ENCODE measurements around the gene SPTBN1. TPM values are rescaled to one million over a fixed set of nuclear protein-coding genes. Genes with fewer than 3 reads are reported as not detected.
A peak's percentile ranks its signal among the peaks of the same experiment; 100 is the strongest.

Gene SPTBN1
- polyA plus RNA-seq, 4 donors, result 27.1 to 195 (median 51.1) TPM

- no peaks in the 10 kb centered on the region for H3K9me3 ChIP-seq (ENCODE audit: control insufficient read depth in 2 of 2, insufficient read depth in 1 of 2, low read depth in 1 of 2, low read length in 1 of 2)
- H3K27ac ChIP-seq (ENCODE audit: low read depth in 1 of 3, low read length in 2 of 3), result peak overlapping the region in 2 of 3 donors; percentile 15 to 30
- no peaks in the 10 kb centered on the region for H3K27me3 ChIP-seq (ENCODE audit: control insufficient read depth in 3 of 3, insufficient read depth in 3 of 3, low read length in 3 of 3)
- no peak overlapping the region for H3K4me3 ChIP-seq (ENCODE audit: low read depth in 1 of 3, low read length in 3 of 3)
- DNase-seq (no peak), FAIRE-seq (no peak)
- WGBS, 3 donors, result 27 to 62% (median 32%) methylated on average over 1 of the region's 1 CpG
- H3K36me3 ChIP-seq (ENCODE audit: control insufficient read depth in 3 of 3, insufficient read depth in 2 of 3, low read depth in 1 of 3, low read length in 3 of 3), result peaks cover 0 to 6% (median 3%) of the 10 kb centered on the region in 3 donors
- peaks cover 27 to 45% (median 29%) of the 10 kb centered on the region in 3 donors for H3K4me1 ChIP-seq (ENCODE audit: control insufficient read depth in 3 of 3, insufficient read depth in 2 of 3, low read depth in 1 of 3, low read length in 2 of 3)
Observed at GRCh38 chr2:54584598-54584997, 128.5 kb downstream of the SPTBN1 start.

DNA sequence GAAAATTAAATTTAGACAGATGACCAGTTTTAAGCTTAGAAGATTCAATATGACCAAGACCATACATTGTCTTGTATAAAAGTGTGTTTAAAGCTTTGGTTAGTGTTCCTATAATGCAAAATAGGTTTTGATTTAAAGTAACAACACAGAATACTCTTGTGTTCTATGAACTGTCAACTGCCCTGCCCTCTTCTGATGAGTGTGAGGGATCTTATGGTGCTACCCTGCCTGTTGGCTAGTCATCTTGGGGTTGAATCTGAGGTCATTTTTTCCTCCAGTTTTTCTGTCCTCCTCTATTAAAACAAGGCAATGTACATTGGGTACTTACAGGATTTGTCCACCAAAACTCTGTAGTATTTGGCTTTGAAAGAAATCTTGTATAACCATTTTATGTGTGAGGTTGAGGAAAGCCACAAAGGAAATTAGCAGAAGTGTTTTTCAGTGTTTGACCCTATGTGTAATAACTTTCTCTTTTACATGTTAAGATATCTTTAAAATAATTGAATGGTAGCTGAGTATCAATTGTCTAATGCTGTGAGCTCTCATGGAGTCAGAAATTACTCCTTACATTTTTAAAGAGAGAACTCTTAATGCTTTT is 129.1 kb downstream of the SPTBN1 start:
- FAIRE-seq (no peak), DNase-seq (no peak)
- peaks cover 0 to 6% (median 3%) of the 10 kb centered on the region in 3 donors for H3K36me3 ChIP-seq (ENCODE audit: control insufficient read depth in 3 of 3, insufficient read depth in 2 of 3, low read depth in 1 of 3, low read length in 3 of 3)
- no peaks in the 10 kb centered on the region for H3K9me3 ChIP-seq (ENCODE audit: control insufficient read depth in 2 of 2, insufficient read depth in 1 of 2, low read depth in 1 of 2, low read length in 1 of 2)
- H3K4me3 ChIP-seq (ENCODE audit: low read depth in 1 of 3, low read length in 3 of 3), result no peak overlapping the region
- peaks cover 25 to 45% (median 32%) of the 10 kb centered on the region in 3 donors for H3K4me1 ChIP-seq (ENCODE audit: control insufficient read depth in 3 of 3, insufficient read depth in 2 of 3, low read depth in 1 of 3, low read length in 2 of 3)
- no peaks in the 10 kb centered on the region for H3K27me3 ChIP-seq (ENCODE audit: control insufficient read depth in 3 of 3, insufficient read depth in 3 of 3, low read length in 3 of 3)
- H3K27ac ChIP-seq (ENCODE audit: low read depth in 1 of 3, low read length in 2 of 3), result peak overlapping the region in 1 of 3 donors; percentile 30

DNA sequence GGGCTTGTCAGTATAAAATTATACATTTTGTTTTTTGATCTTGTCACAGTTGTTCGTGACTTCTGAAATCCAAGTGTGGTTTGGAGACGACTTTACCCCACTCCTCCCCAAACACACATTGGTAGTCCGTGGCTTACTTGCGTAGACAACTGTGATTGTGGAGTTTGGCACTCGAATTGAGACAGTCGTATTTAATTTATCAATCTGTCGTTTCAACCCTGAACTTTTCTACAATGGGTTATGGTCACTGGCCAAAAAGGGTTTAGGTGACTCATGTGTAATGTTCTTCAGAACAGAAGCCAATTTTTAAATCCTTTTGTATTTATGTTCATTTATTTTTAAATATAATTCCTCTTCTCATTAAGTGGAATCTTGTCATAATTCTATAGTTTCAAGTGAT is 129.9 kb downstream of the SPTBN1 start:
- DNase-seq (no peak), FAIRE-seq (no peak)
- Histone ChIP-seq H3K4me3 (ENCODE audit: low read depth in 1 of 3, low read length in 3 of 3) (no peak overlapping the region), H3K27ac (ENCODE audit: low read depth in 1 of 3, low read length in 2 of 3) (no peak overlapping the region), H3K36me3 (ENCODE audit: control insufficient read depth in 3 of 3, insufficient read depth in 2 of 3, low read depth in 1 of 3, low read length in 3 of 3) (peaks cover 0 to 6% (median 3%) of the 10 kb centered on the region in 3 donors), H3K4me1 (ENCODE audit: control insufficient read depth in 3 of 3, insufficient read depth in 2 of 3, low read depth in 1 of 3, low read length in 2 of 3) (peaks cover 26 to 42% (median 35%) of the 10 kb centered on the region in 3 donors), H3K27me3 (ENCODE audit: control insufficient read depth in 3 of 3, insufficient read depth in 3 of 3, low read length in 3 of 3) (no peaks in the 10 kb centered on the region), H3K9me3 (ENCODE audit: control insufficient read depth in 2 of 2, insufficient read depth in 1 of 2, low read depth in 1 of 2, low read length in 1 of 2) (no peaks in the 10 kb centered on the region)
- WGBS, 3 donors, result 53 to 74% (median 61%) methylated on average over 7 of the region's 7 CpGs

DNA sequence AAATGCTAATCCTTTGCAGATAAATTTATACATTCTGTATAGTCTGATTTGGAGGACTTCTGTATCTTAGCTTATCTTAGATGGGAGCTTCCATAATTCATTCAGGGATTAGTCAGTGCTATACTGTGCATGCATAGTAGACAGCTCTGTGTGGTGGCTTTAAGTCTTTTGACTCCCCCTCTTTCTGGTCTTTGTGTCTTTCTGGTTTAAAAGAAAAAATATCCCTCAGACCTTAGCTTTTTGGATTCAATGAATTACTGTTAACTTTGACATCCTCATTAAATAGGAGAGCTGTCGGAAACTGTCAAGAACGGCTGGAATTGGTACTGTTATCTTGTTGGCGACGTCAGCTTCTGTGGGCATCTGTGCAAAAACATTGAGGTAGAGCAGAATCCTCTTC is 130.4 kb downstream of the SPTBN1 start:
- H3K27me3 ChIP-seq (ENCODE audit: control insufficient read depth in 3 of 3, insufficient read depth in 3 of 3, low read length in 3 of 3), result no peaks in the 10 kb centered on the region
- DNase-seq (no peak), FAIRE-seq (no peak)
- WGBS, 3 donors, result 86 to 95% (median 88%) methylated on average over 4 of the region's 4 CpGs
- peaks cover 25 to 38% (median 32%) of the 10 kb centered on the region in 3 donors for H3K4me1 ChIP-seq (ENCODE audit: control insufficient read depth in 3 of 3, insufficient read depth in 2 of 3, low read depth in 1 of 3, low read length in 2 of 3)
- peaks cover 0 to 6% (median 3%) of the 10 kb centered on the region in 3 donors for H3K36me3 ChIP-seq (ENCODE audit: control insufficient read depth in 3 of 3, insufficient read depth in 2 of 3, low read depth in 1 of 3, low read length in 3 of 3)
- no peak overlapping the region for H3K4me3 ChIP-seq (ENCODE audit: low read depth in 1 of 3, low read length in 3 of 3)
- no peak overlapping the region for H3K27ac ChIP-seq (ENCODE audit: low read depth in 1 of 3, low read length in 2 of 3)
- H3K9me3 ChIP-seq (ENCODE audit: control insufficient read depth in 2 of 2, insufficient read depth in 1 of 2, low read depth in 1 of 2, low read length in 1 of 2), result no peaks in the 10 kb centered on the region

DNA sequence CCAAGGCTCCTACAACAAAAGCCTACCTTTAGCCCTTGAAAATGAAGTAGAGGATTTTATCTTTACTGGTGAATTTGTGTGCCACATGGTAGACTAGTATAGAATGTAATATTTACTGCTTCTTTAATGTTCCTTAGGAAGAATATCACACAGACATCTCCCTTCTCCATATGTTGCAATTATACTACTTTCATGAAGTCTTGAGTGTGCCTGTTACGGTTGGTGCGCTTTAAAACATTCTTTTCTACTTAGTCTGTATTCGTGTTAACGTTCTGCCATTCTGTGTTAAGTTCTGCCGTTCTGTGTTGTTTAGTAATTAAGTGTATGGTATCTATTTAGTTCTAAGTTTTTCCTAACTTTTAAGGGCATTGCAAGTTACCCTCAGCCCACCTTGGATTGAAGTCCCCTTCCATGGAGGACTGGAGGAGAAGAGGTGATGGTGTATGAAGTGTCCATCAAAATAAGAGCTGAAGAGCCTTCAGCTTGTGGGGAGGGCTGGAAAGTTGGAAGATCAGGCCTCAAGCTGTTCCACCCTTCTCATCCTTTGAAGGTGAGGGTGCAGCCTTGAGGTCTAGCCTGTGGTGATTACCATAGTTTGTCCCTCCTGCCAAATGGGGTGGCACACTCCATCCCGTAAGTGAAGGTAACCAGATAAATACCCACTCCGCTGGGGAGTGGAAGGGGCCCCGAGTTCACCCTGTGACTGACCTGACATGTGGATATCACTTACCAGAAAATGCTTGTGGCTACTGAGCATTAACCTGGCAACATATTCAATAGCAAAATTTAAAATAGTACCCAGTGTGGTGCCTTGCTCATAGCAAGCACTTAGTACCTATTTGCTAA is 131.3 kb downstream of the SPTBN1 start:
- no peak for FAIRE-seq
- H3K9me3 ChIP-seq (ENCODE audit: control insufficient read depth in 2 of 2, insufficient read depth in 1 of 2, low read depth in 1 of 2, low read length in 1 of 2), result no peaks in the 10 kb centered on the region

DNA sequence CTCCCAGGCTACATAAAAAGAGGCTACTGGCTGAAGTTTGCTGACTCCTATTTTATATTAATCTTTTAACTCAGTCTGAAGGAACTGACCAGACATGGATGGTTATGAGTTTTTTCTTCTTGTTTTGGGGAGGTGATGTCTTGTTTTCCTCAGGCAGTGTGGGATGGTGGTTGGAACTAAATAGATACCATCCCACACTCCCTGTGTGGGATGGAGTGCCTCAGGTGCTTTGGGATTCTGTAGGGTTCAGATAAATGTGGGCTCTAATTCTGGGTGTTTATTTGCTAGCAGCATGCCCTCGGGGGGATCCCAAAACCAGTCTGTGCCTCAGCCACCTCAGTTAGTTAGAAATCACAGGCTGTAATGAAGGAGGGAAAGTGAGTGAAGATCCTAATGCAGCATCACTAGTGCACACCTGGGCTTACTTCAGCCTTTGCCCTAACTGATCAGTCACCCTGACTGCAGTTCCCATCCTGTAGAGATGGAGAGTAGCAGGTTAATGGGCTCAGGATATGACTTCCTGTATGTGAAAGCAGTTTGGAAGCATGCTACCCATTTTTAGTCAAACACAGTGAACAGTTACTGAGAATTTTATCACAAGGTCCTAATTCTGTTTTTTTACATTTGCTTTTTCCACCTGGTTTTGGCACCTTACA is 132.2 kb downstream of the SPTBN1 start:
- WGBS, 3 donors, result 27 to 58% (median 48%) methylated on average over 1 of the region's 1 CpG
- FAIRE-seq (no peak), DNase-seq (no peak)
- H3K9me3 ChIP-seq (ENCODE audit: control insufficient read depth in 2 of 2, insufficient read depth in 1 of 2, low read depth in 1 of 2, low read length in 1 of 2), result no peaks in the 10 kb centered on the region
- peaks cover 21 to 29% (median 27%) of the 10 kb centered on the region in 3 donors for H3K4me1 ChIP-seq (ENCODE audit: control insufficient read depth in 3 of 3, insufficient read depth in 2 of 3, low read depth in 1 of 3, low read length in 2 of 3)
- H3K4me3 ChIP-seq (ENCODE audit: low read depth in 1 of 3, low read length in 3 of 3), result no peak overlapping the region
- H3K36me3 ChIP-seq (ENCODE audit: control insufficient read depth in 3 of 3, insufficient read depth in 2 of 3, low read depth in 1 of 3, low read length in 3 of 3), result peaks cover 0 to 14% (median 0%) of the 10 kb centered on the region in 3 donors
- H3K27me3 ChIP-seq (ENCODE audit: control insufficient read depth in 3 of 3, insufficient read depth in 3 of 3, low read length in 3 of 3), result no peaks in the 10 kb centered on the region
- peak overlapping the region in 2 of 3 donors; percentile 7 to 86 for H3K27ac ChIP-seq (ENCODE audit: low read depth in 1 of 3, low read length in 2 of 3)

More for the DNA sequence above, 131.3 kb downstream of the SPTBN1 start:
- 91 to 92% (median 92%) methylated on average over 8 of the region's 8 CpGs for WGBS, 3 donors
- Histone ChIP-seq H3K27me3 (ENCODE audit: control insufficient read depth in 3 of 3, insufficient read depth in 3 of 3, low read length in 3 of 3) (no peaks in the 10 kb centered on the region), H3K36me3 (ENCODE audit: control insufficient read depth in 3 of 3, insufficient read depth in 2 of 3, low read depth in 1 of 3, low read length in 3 of 3) (peaks cover 0 to 8% (median 0%) of the 10 kb centered on the region in 3 donors), H3K4me1 (ENCODE audit: control insufficient read depth in 3 of 3, insufficient read depth in 2 of 3, low read depth in 1 of 3, low read length in 2 of 3) (peaks cover 24 to 32% (median 29%) of the 10 kb centered on the region in 3 donors), H3K27ac (ENCODE audit: low read depth in 1 of 3, low read length in 2 of 3) (peak overlapping the region in 1 of 3 donors; percentile 27), H3K4me3 (ENCODE audit: low read depth in 1 of 3, low read length in 3 of 3) (no peak overlapping the region)
- DNase-seq, result no peak

GRCh38 chr2:54589038-54589339 is 132.9 kb downstream of the SPTBN1 start:
- Histone ChIP-seq H3K27me3 (ENCODE audit: control insufficient read depth in 3 of 3, insufficient read depth in 3 of 3, low read length in 3 of 3) (no peaks in the 10 kb centered on the region), H3K9me3 (ENCODE audit: control insufficient read depth in 2 of 2, insufficient read depth in 1 of 2, low read depth in 1 of 2, low read length in 1 of 2) (no peaks in the 10 kb centered on the region), H3K4me1 (ENCODE audit: control insufficient read depth in 3 of 3, insufficient read depth in 2 of 3, low read depth in 1 of 3, low read length in 2 of 3) (peaks cover 21 to 29% (median 27%) of the 10 kb centered on the region in 3 donors), H3K4me3 (ENCODE audit: low read depth in 1 of 3, low read length in 3 of 3) (no peak overlapping the region), H3K36me3 (ENCODE audit: control insufficient read depth in 3 of 3, insufficient read depth in 2 of 3, low read depth in 1 of 3, low read length in 3 of 3) (peaks cover 0 to 17% (median 0%) of the 10 kb centered on the region in 3 donors), H3K27ac (ENCODE audit: low read depth in 1 of 3, low read length in 2 of 3) (peak overlapping the region; percentile 8 to 88 (median 86))
- no peak for FAIRE-seq
- WGBS, 3 donors, result 71 to 79% (median 74%) methylated on average over 4 of the region's 4 CpGs
- DNase-seq, result no peak

All from small intestine (tissue), 7 donors.